ENCODE results near the gene SULT4A1. TPM values are rescaled to one million over a fixed set of nuclear protein-coding genes. Genes with fewer than 3 reads are reported as not detected.

SULT4A1 gene
- polyA plus RNA-seq, 1 experiment, result 0.14 TPM

GRCh38 chr22:43897751-43898261, 35.5 kb upstream of the SULT4A1 start:
- no peak for DNase-seq (ENCODE audit: low read depth, low spot score)
- Histone ChIP-seq H3K27ac (ENCODE audit: low read depth, low read length) (peak overlapping the region; percentile 39), H3K9me3 (ENCODE audit: control insufficient read depth, insufficient read depth, low read length) (no peaks in the 10 kb centered on the region), H3K27me3 (ENCODE audit: control insufficient read depth, insufficient read depth, low read length) (peaks cover 5% of the 10 kb centered on the region), H3K4me3 (ENCODE audit: low read depth, low read length) (no peak overlapping the region)
- TF ChIP-seq, protein P1, sequence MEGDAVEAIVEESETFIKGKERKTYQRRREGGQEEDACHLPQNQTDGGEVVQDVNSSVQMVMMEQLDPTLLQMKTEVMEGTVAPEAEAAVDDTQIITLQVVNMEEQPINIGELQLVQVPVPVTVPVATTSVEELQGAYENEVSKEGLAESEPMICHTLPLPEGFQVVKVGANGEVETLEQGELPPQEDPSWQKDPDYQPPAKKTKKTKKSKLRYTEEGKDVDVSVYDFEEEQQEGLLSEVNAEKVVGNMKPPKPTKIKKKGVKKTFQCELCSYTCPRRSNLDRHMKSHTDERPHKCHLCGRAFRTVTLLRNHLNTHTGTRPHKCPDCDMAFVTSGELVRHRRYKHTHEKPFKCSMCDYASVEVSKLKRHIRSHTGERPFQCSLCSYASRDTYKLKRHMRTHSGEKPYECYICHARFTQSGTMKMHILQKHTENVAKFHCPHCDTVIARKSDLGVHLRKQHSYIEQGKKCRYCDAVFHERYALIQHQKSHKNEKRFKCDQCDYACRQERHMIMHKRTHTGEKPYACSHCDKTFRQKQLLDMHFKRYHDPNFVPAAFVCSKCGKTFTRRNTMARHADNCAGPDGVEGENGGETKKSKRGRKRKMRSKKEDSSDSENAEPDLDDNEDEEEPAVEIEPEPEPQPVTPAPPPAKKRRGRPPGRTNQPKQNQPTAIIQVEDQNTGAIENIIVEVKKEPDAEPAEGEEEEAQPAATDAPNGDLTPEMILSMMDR (IDR thresholded peaks at IDR 0.05; ENCODE audit: low read depth, low read length), result no peak
- POLR2A ChIA-PET, result interaction anchor here (0.6 to 1.0 kb wide), 3 partner anchors 18 to 1524 kb away, joined by 3 to 4 read pairs (median 3); partner anchors contain the start of gene PNPLA3
- CTCF ChIA-PET, result interaction anchor here (3.4 kb wide), 1 partner anchor 13 kb away, joined by 20 read pairs; no protein-coding TSS in a partner anchor

DNA sequence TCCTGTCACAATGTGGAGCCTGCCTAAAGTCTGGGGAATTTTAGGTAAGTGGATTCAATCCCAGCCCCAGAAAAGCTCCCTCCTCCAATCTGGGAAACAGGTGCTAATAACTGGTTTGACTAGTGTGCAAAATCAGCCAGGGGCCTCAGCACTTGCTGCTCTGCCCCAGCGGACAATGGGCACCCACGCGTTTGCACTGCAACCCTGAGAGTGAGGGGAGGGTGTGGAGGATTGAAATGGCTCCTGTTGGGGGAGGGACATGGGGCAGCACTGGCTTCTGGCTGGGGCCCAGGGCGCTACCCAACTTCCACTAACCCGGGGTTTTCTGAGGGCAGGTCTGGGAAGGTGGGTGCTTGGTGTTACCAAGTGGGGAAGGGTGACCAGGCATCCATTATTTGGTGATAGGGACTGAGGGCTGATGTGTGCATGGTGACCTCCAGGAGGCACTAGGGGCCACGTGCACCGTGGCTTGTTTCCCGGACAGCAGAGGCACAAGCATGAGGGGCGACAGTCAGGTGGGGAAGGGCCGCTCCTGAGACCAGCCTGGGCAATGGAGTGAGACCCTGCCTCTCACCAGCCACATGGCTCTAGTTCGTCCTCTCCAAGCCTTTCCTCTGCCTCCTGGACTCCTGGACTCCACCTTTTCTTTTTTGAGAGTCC, 33.8 kb upstream of the SULT4A1 start:
- Histone ChIP-seq H3K27ac (ENCODE audit: low read depth, low read length) (no peak overlapping the region), H3K27me3 (ENCODE audit: control insufficient read depth, insufficient read depth, low read length) (peaks cover 19% of the 10 kb centered on the region), H3K9me3 (ENCODE audit: control insufficient read depth, insufficient read depth, low read length) (no peaks in the 10 kb centered on the region; the same call in 1 of the 2 replicates), H3K4me3 (ENCODE audit: low read depth, low read length) (no peak overlapping the region)
- ChIA-PET CTCF (interaction anchor here (3.4 kb wide), 1 partner anchor 12 kb away, joined by 20 read pairs; no protein-coding TSS in a partner anchor), POLR2A (no interaction called here)
- TF ChIP-seq, protein P1 (IDR thresholded peaks at IDR 0.05; ENCODE audit: low read depth, low read length), result no peak
- no peak for DNase-seq (ENCODE audit: low read depth, low spot score)

- Histone ChIP-seq H3K4me3 (ENCODE audit: low read depth, low read length) (no peak overlapping the region), H3K27me3 (ENCODE audit: control insufficient read depth, insufficient read depth, low read length) (peaks cover 26% of the 10 kb centered on the region), H3K9me3 (ENCODE audit: control insufficient read depth, insufficient read depth, low read length) (no peaks in the 10 kb centered on the region; the same call in 1 of the 2 replicates), H3K27ac (ENCODE audit: low read depth, low read length) (no peak overlapping the region)
- TF ChIP-seq, protein P1 (IDR thresholded peaks at IDR 0.05; ENCODE audit: low read depth, low read length), result no peak
- ChIA-PET CTCF (no interaction called here), POLR2A (no interaction called here)
- DNase-seq (ENCODE audit: low read depth, low spot score), result no peak
These were observed 31.8 kb upstream of the SULT4A1 start for GRCh38 chr22:43894122-43894521.

- no peaks in the 10 kb centered on the region; the same call in 1 of the 2 replicates for H3K9me3 ChIP-seq (ENCODE audit: control insufficient read depth, insufficient read depth, low read length)
- DNase-seq (ENCODE audit: low read depth, low spot score), result no peak
- no peak overlapping the region for H3K4me3 ChIP-seq (ENCODE audit: low read depth, low read length)
- TF ChIP-seq, protein P1 (IDR thresholded peaks at IDR 0.05; ENCODE audit: low read depth, low read length), result no peak
- POLR2A ChIA-PET, result no interaction called here
- CTCF ChIA-PET, result no interaction called here
- peaks cover 30% of the 10 kb centered on the region for H3K27me3 ChIP-seq (ENCODE audit: control insufficient read depth, insufficient read depth, low read length)
- H3K27ac ChIP-seq (ENCODE audit: low read depth, low read length), result no peak overlapping the region
These were observed 31.0 kb upstream of the SULT4A1 start for GRCh38 chr22:43893266-43893665.

GRCh38 chr22:43892183-43892894, 30.0 kb upstream of the SULT4A1 start:
- POLR2A ChIA-PET, result no interaction called here

More at GRCh38 chr22:43892183-43892894, 30.0 kb upstream of the SULT4A1 start:
- no peak for DNase-seq (ENCODE audit: low read depth, low spot score)
- no peak overlapping the region for H3K4me3 ChIP-seq (ENCODE audit: low read depth, low read length)
- TF ChIP-seq, protein P1 (IDR thresholded peaks at IDR 0.05; ENCODE audit: low read depth, low read length), result no peak
- no peak overlapping the region for H3K27ac ChIP-seq (ENCODE audit: low read depth, low read length)
- CTCF ChIA-PET, result no interaction called here
- no peaks in the 10 kb centered on the region; the same call in 1 of the 2 replicates for H3K9me3 ChIP-seq (ENCODE audit: control insufficient read depth, insufficient read depth, low read length)
- H3K27me3 ChIP-seq (ENCODE audit: control insufficient read depth, insufficient read depth, low read length), result peaks cover 34% of the 10 kb centered on the region
